ENCODE results near the gene NDUFB8. TPM values are rescaled to one million over a fixed set of nuclear protein-coding genes. Genes with fewer than 3 reads are reported as not detected.

NDUFB8 gene
- total and polyA plus RNA-seq, 2 of the 4 experiments (the other 2 are of a cell fraction): 99.1 to 265 TPM

DNA sequence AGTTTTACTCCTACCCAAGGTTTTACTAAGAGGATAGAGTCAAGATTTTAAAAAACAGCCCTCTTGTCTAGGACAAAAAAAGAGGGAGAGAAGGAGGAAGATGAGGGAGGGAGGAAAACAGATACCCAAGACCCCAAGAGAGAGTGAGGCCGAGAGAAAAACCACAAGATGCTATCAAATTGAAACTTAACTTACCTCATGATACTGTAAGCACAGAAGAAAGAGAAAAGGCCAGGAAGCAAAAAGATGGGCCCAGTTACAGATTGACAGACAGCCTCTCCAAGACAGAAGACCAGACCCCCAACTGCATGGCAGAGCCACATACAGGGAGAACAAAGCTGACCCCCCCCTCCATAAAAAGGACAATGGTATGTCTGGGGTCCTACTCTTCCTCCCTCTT, 21.4 kb downstream of the NDUFB8 start:
- no peaks in the 10 kb centered on the region for H3K79me1 ChIP-seq (ENCODE audit: low read depth in 1 of 2, low read length in 2 of 2)
- no peak overlapping the region for H2BK15ac ChIP-seq (ENCODE audit: low read depth, low read length)
- no peaks in the 10 kb centered on the region for H4K20me1 ChIP-seq (ENCODE audit: insufficient read depth, low read length)
- no peak overlapping the region for H2BK120ac ChIP-seq (ENCODE audit: low read depth, low read length)
- H4K8ac ChIP-seq (ENCODE audit: low read depth in 2 of 2, low read length in 2 of 2): no peak overlapping the region
- no peak overlapping the region for H3K4me3 ChIP-seq (ENCODE audit: insufficient read depth, low read depth, low read length)
- no peak overlapping the region for H2AK5ac ChIP-seq (ENCODE audit: low read depth, low read length)
- no peak overlapping the region for H2BK20ac ChIP-seq (ENCODE audit: low read depth, low read length)
- no peak overlapping the region for H3K4ac ChIP-seq (ENCODE audit: low read depth, low read length)
- H2BK5ac ChIP-seq (ENCODE audit: low read depth, low read length, poor library complexity, severe bottlenecking): no peak overlapping the region
- H3K36me3 ChIP-seq (ENCODE audit: control insufficient read depth, insufficient read depth, low read length): peaks cover 12% of the 10 kb centered on the region
- CTCF ChIA-PET: interaction anchor here (1.0 to 2.3 kb wide), 10 partner anchors 11 to 662 kb away, joined by 3 to 25 read pairs (median 4); partner anchors contain the start of gene SEC31B
- no peak overlapping the region for H2AK9ac ChIP-seq (replicated peaks; ENCODE audit: low read depth, low read length, poor library complexity)
- H3K4me2 ChIP-seq (ENCODE audit: low read depth, low read length): no peak overlapping the region
- no peak overlapping the region for H3K56ac ChIP-seq (ENCODE audit: extremely low read depth, insufficient read depth, low read length)
- H4K91ac ChIP-seq (ENCODE audit: insufficient read depth, low read depth, low read length): no peak overlapping the region
- no peak overlapping the region for H3K9ac ChIP-seq (ENCODE audit: low read depth, low read length)
- in situ Hi-C loops (cut with MboI; ENCODE audit: low sequenced_read_pairs) (loop anchor here (5.0 kb wide), 2 partner anchors 76 to 166 kb away; no protein-coding TSS in a partner anchor), dilution Hi-C loops (cut with HindIII; ENCODE audit: low sequenced_read_pairs, unreplicated experiment) (no loop called here), intact Hi-C loops (cut with micrococcal nuclease) (loop anchor here (1.0 to 10.0 kb wide), 4 partner anchors 26 to 203 kb away; no protein-coding TSS in a partner anchor)
- no TSS peak for BruUV-seq (replicated peaks)
- no peak for TF ChIP-seq NFE2L2 (IDR thresholded peaks at IDR 0.05; ENCODE audit: low read depth, low read length)
- TF ChIP-seq, protein P1, sequence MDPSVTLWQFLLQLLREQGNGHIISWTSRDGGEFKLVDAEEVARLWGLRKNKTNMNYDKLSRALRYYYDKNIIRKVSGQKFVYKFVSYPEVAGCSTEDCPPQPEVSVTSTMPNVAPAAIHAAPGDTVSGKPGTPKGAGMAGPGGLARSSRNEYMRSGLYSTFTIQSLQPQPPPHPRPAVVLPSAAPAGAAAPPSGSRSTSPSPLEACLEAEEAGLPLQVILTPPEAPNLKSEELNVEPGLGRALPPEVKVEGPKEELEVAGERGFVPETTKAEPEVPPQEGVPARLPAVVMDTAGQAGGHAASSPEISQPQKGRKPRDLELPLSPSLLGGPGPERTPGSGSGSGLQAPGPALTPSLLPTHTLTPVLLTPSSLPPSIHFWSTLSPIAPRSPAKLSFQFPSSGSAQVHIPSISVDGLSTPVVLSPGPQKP (IDR thresholded peaks at IDR 0.05; ENCODE audit: borderline replicate concordance, low read depth, low read length): no peak
- TF ChIP-seq MXI1 (IDR thresholded peaks at IDR 0.05; ENCODE audit: borderline replicate concordance, low read depth, low read length): no peak
- no peak for TF ChIP-seq CHD1 (IDR thresholded peaks at IDR 0.05; ENCODE audit: low read depth, low read length)
- no peak for TF ChIP-seq RAD21 (IDR thresholded peaks at IDR 0.05; ENCODE audit: low read length)
- TF ChIP-seq, protein P2, sequence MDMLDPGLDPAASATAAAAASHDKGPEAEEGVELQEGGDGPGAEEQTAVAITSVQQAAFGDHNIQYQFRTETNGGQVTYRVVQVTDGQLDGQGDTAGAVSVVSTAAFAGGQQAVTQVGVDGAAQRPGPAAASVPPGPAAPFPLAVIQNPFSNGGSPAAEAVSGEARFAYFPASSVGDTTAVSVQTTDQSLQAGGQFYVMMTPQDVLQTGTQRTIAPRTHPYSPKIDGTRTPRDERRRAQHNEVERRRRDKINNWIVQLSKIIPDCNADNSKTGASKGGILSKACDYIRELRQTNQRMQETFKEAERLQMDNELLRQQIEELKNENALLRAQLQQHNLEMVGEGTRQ (IDR thresholded peaks at IDR 0.05; ENCODE audit: low read depth, low read length): no peak
- TF ChIP-seq RFX5 (IDR thresholded peaks at IDR 0.05; ENCODE audit: low read depth, low read length): no peak
- TF ChIP-seq, protein P3, sequence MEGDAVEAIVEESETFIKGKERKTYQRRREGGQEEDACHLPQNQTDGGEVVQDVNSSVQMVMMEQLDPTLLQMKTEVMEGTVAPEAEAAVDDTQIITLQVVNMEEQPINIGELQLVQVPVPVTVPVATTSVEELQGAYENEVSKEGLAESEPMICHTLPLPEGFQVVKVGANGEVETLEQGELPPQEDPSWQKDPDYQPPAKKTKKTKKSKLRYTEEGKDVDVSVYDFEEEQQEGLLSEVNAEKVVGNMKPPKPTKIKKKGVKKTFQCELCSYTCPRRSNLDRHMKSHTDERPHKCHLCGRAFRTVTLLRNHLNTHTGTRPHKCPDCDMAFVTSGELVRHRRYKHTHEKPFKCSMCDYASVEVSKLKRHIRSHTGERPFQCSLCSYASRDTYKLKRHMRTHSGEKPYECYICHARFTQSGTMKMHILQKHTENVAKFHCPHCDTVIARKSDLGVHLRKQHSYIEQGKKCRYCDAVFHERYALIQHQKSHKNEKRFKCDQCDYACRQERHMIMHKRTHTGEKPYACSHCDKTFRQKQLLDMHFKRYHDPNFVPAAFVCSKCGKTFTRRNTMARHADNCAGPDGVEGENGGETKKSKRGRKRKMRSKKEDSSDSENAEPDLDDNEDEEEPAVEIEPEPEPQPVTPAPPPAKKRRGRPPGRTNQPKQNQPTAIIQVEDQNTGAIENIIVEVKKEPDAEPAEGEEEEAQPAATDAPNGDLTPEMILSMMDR (conservative IDR thresholded peaks at IDR 0.05; ENCODE audit: low read depth, low read length): no peak
- TF ChIP-seq FOS (IDR thresholded peaks at IDR 0.05; ENCODE audit: low read depth, low read length): no peak
- no peak for TF ChIP-seq CEBPB (IDR thresholded peaks at IDR 0.05; ENCODE audit: low read depth, low read length)
- H2AFZ ChIP-seq (replicated peaks; ENCODE audit: low read length, poor library complexity): no peak overlapping the region
- POLR2A ChIA-PET (ENCODE audit: unreplicated experiment): no interaction called here
- no peak overlapping the region for H3K27ac ChIP-seq (ENCODE audit: insufficient read depth, low read length)
- no peak overlapping the region for H3K18ac ChIP-seq (ENCODE audit: low read depth, low read length)
- no peaks in the 10 kb centered on the region for H3K9me3 ChIP-seq (ENCODE audit: control insufficient read depth, insufficient read depth, low read length)
- H3K27me3 ChIP-seq (ENCODE audit: control insufficient read depth, insufficient read depth, low read length): no peaks in the 10 kb centered on the region
- no peak overlapping the region for H4K5ac ChIP-seq (ENCODE audit: low read depth, low read length)
- H3K23ac ChIP-seq (ENCODE audit: low read depth, low read length): no peak overlapping the region
- WGBS, 2 experiments (ENCODE audit: extremely low coverage in 2 of 2, insufficient read length in 1 of 2): no CpG with 5 or more reads among the region's 1 CpG
- H3K9me1 ChIP-seq (ENCODE audit: insufficient read depth, low read length): peaks cover 3% of the 10 kb centered on the region; the same call in 1 of the 2 replicates
- no peaks in the 10 kb centered on the region; the same call in 1 of the 2 replicates for H3K4me1 ChIP-seq (ENCODE audit: control insufficient read depth, insufficient read depth, low read length)
- DNase-seq (no peak), ATAC-seq (ENCODE audit: low read depth) (no peak)
- H3K14ac ChIP-seq (replicated peaks; ENCODE audit: low read depth, low read length): no peak overlapping the region

Measured in IMR-90 (cell line).